HG03280 (cell line): ENCODE results near the gene MLEC.

ENCODE experiments used
- ATAC-seq: cut with Tn5 transposase; IDR thresholded peaks from one replicate; pipeline ENCODE4 v1.9.1; 2021; ENCODE audit warnings: mild to moderate bottlenecking, moderate library complexity; ENCODE audit not compliant: unreplicated experiment

MLEC gene

GRCh38 chr12:120739031-120739762, 52.2 kb downstream of the MLEC start:
- ATAC-seq = no peak

- ATAC-seq = no peak
These were observed 53.1 kb downstream of the MLEC start for GRCh38 chr12:120739821-120740613.

- ATAC-seq = no peak
These were observed 53.9 kb downstream of the MLEC start for GRCh38 chr12:120740871-120741270.

- no peak for ATAC-seq
These were observed 54.8 kb downstream of the MLEC start for GRCh38 chr12:120741476-120742421.

- ATAC-seq = no peak
These were observed 58.1 kb downstream of the MLEC start for GRCh38 chr12:120744922-120745493.

- no peak for ATAC-seq
These were observed 61.3 kb downstream of the MLEC start for GRCh38 chr12:120748242-120748641.

- no peak for ATAC-seq
These were observed 62.3 kb downstream of the MLEC start for GRCh38 chr12:120749256-120749655.

- ATAC-seq = no peak
These were observed 63.9 kb downstream of the MLEC start for GRCh38 chr12:120750806-120751205.

- no peak for ATAC-seq
These were observed 64.4 kb downstream of the MLEC start for GRCh38 chr12:120751389-120751788.
